Small intestine (tissue), 7 donors: ENCODE results near the gene PABPN1L. TPM values are rescaled to one million over a fixed set of nuclear protein-coding genes. Genes with fewer than 3 reads are reported as not detected.

Experiments
- DNase-seq, 2 donors: peaks; one replicate each; pipeline versions ENCODE4 v3.0.0 to v3.0.0-alpha.2; 2013
- FAIRE-seq: peaks from 2 replicates; lab custom pipeline; 2012; peaks lifted over from hg19 to GRCh38; lab: Jason Lieb, UNC
- H3K27ac ChIP-seq, 3 donors: one replicate each; pipeline ENCODE4 v1.5.1; 2013; ENCODE audit warnings: low read length in 2 of 3, mild to moderate bottlenecking in 2 of 3, control low read depth in 1 of 3, inconsistent platforms in 1 of 3, low read depth in 1 of 3, moderate library complexity in 1 of 3
- H3K27me3 ChIP-seq, 3 donors: one replicate each; pipeline ENCODE4 v1.6.1; 2013; ENCODE audit warnings: low read length in 3 of 3, inconsistent platforms in 1 of 3; ENCODE audit not compliant: control insufficient read depth in 3 of 3, insufficient read depth in 3 of 3
- H3K36me3 ChIP-seq, 3 donors: one replicate each; pipeline ENCODE4 v1.6.1; 2013; ENCODE audit warnings: low read length in 3 of 3, inconsistent platforms in 1 of 3, low read depth in 1 of 3, mild to moderate bottlenecking in 1 of 3, moderate library complexity in 1 of 3; ENCODE audit not compliant: control insufficient read depth in 3 of 3, insufficient read depth in 2 of 3
- H3K4me1 ChIP-seq, 3 donors: one replicate each; pipeline ENCODE4 v1.6.1; 2013; ENCODE audit warnings: low read length in 2 of 3, inconsistent platforms in 1 of 3, low read depth in 1 of 3, mild to moderate bottlenecking in 1 of 3, moderate library complexity in 1 of 3; ENCODE audit not compliant: control insufficient read depth in 3 of 3, insufficient read depth in 2 of 3
- H3K4me3 ChIP-seq, 3 donors: one replicate each; pipeline ENCODE4 v1.5.1; 2013; ENCODE audit warnings: low read length in 3 of 3, control low read depth in 1 of 3, inconsistent platforms in 1 of 3, low read depth in 1 of 3, mild to moderate bottlenecking in 1 of 3, moderate library complexity in 1 of 3
- H3K9me3 ChIP-seq, 2 donors: one replicate each; pipeline ENCODE4 v1.6.1; 2013; ENCODE audit warnings: low read depth in 1 of 2, low read length in 1 of 2; ENCODE audit not compliant: control insufficient read depth in 2 of 2, insufficient read depth in 1 of 2
- WGBS, 3 donors: extraction: QIAGEN DNeasy Blood & Tissue Kit; methylation state at CpG; one replicate each; pipeline ENCODE4 v1.1.7; 2013; 5-methylcytosine and 5-hydroxymethylcytosine counted together
- polyA plus RNA-seq, 4 donors: library from polyadenylated mRNA; stranded (reverse) in 3 of 4; unstranded in 1 of 4; fragments of 200-250 nt in 3 of 4; fragments of 120-200 nt in 1 of 4; gene quantifications; one replicate each; pipeline versions ENCODE4 v1.2.1 to v1.2.3, GENCODE V29; 2013
- donor health status: healthy with polysubstance abuse.
- donor health status: control.
- donor health status: control.
- donor health status: Bipolar disorder and iron deficiency.
- donor health status: healthy.

Gene PABPN1L
- polyA plus RNA-seq, 4 donors = 0.12 TPM; not detected in 3

- H3K4me1 ChIP-seq = peaks cover 0 to 12% (median 0%) of the 10 kb centered on the region in 3 donors
- H3K9me3 ChIP-seq = no peaks in the 10 kb centered on the region
- peaks cover 0 to 17% (median 0%) of the 10 kb centered on the region in 3 donors for H3K36me3 ChIP-seq
- H3K27ac ChIP-seq = no peak overlapping the region
- no peak for FAIRE-seq
- DNase-seq = no peak
- peaks cover 0 to 11% (median 0%) of the 10 kb centered on the region in 3 donors for H3K27me3 ChIP-seq
- H3K4me3 ChIP-seq = no peak overlapping the region
- 86 to 92% (median 89%) methylated on average over 45 of the region's 45 CpGs for WGBS, 3 donors
Observed at GRCh38 chr16:88878967-88879787, 12.7 kb upstream of the PABPN1L start.

GRCh38 chr16:88878356-88878755 lies 11.9 kb upstream of the PABPN1L start:
- H3K27me3 ChIP-seq = peaks cover 0 to 11% (median 0%) of the 10 kb centered on the region in 3 donors

GRCh38 chr16:88877564-88878289 lies 11.3 kb upstream of the PABPN1L start:
- H3K4me3 ChIP-seq = no peak overlapping the region
- FAIRE-seq (no peak), DNase-seq (no peak)
- peaks cover 0 to 12% (median 0%) of the 10 kb centered on the region in 3 donors for H3K4me1 ChIP-seq
- H3K9me3 ChIP-seq = no peaks in the 10 kb centered on the region
- WGBS, 3 donors = 71 to 85% (median 81%) methylated on average over 15 to 20 of the region's 20 CpGs
- peaks cover 0 to 15% (median 0%) of the 10 kb centered on the region in 3 donors for H3K36me3 ChIP-seq
- H3K27ac ChIP-seq = no peak overlapping the region
- H3K27me3 ChIP-seq = peaks cover 0 to 11% (median 0%) of the 10 kb centered on the region in 3 donors

More at GRCh38 chr16:88878356-88878755, 11.9 kb upstream of the PABPN1L start:
- FAIRE-seq (no peak), DNase-seq (no peak)
- peaks cover 0 to 15% (median 0%) of the 10 kb centered on the region in 3 donors for H3K36me3 ChIP-seq
- 83 to 95% (median 90%) methylated on average over 19 to 20 of the region's 20 CpGs for WGBS, 3 donors
- H3K4me3 ChIP-seq = no peak overlapping the region
- peaks cover 0 to 12% (median 0%) of the 10 kb centered on the region in 3 donors for H3K4me1 ChIP-seq
- no peak overlapping the region for H3K27ac ChIP-seq
- no peaks in the 10 kb centered on the region for H3K9me3 ChIP-seq

- Histone ChIP-seq H3K27ac (no peak overlapping the region), H3K36me3 (peaks cover 0 to 13% (median 0%) of the 10 kb centered on the region in 3 donors), H3K4me3 (no peak overlapping the region), H3K9me3 (no peaks in the 10 kb centered on the region), H3K27me3 (peaks cover 0 to 11% (median 0%) of the 10 kb centered on the region in 3 donors), H3K4me1 (peaks cover 0 to 12% (median 0%) of the 10 kb centered on the region in 3 donors)
- FAIRE-seq (no peak), DNase-seq (no peak)
- 83 to 90% (median 84%) methylated on average over 28 to 33 of the region's 33 CpGs for WGBS, 3 donors
Observed at GRCh38 chr16:88876942-88877526, 10.6 kb upstream of the PABPN1L start.

- peaks cover 0 to 16% (median 0%) of the 10 kb centered on the region in 3 donors for H3K27me3 ChIP-seq
- 92 to 94% (median 93%) methylated on average over 22 of the region's 22 CpGs for WGBS, 3 donors
- peaks cover 0 to 13% (median 0%) of the 10 kb centered on the region in 3 donors for H3K36me3 ChIP-seq
- no peaks in the 10 kb centered on the region for H3K9me3 ChIP-seq
- H3K4me1 ChIP-seq = peaks cover 0 to 5% (median 0%) of the 10 kb centered on the region in 3 donors
- no peak overlapping the region for H3K4me3 ChIP-seq
- FAIRE-seq (no peak), DNase-seq (no peak)
- no peak overlapping the region for H3K27ac ChIP-seq
Observed at GRCh38 chr16:88875703-88876234, 9.3 kb upstream of the PABPN1L start.

- Histone ChIP-seq H3K27ac (no peak overlapping the region), H3K27me3 (peaks cover 0 to 16% (median 0%) of the 10 kb centered on the region in 3 donors), H3K9me3 (no peaks in the 10 kb centered on the region), H3K4me1 (no peaks in the 10 kb centered on the region), H3K4me3 (no peak overlapping the region), H3K36me3 (peaks cover 0 to 11% (median 0%) of the 10 kb centered on the region in 3 donors)
- 88 to 90% (median 88%) methylated on average over 34 of the region's 34 CpGs for WGBS, 3 donors
- no peak for DNase-seq
- no peak for FAIRE-seq
Observed at GRCh38 chr16:88874938-88875599, 8.6 kb upstream of the PABPN1L start.

GRCh38 chr16:88872650-88873331 lies 6.3 kb upstream of the PABPN1L start:
- no peak for FAIRE-seq
- 65 to 69% (median 69%) methylated on average over 25 of the region's 25 CpGs for WGBS, 3 donors

More at GRCh38 chr16:88872650-88873331, 6.3 kb upstream of the PABPN1L start:
- no peaks in the 10 kb centered on the region for H3K9me3 ChIP-seq
- H3K27ac ChIP-seq = no peak overlapping the region
- no peak for DNase-seq
- peaks cover 1 to 18% (median 5%) of the 10 kb centered on the region in 3 donors for H3K27me3 ChIP-seq
- no peaks in the 10 kb centered on the region for H3K4me1 ChIP-seq
- H3K4me3 ChIP-seq = no peak overlapping the region
- H3K36me3 ChIP-seq = no peaks in the 10 kb centered on the region
